ENCODE data around the gene PLXNC1. TPM values are rescaled to one million over a fixed set of nuclear protein-coding genes. Genes with fewer than 3 reads are reported as not detected.

PLXNC1 gene
- total and polyA plus RNA-seq, 9 of the 15 experiments (the other 6 are each of a cell fraction or from before 2014, with no cell fraction given): 0.08 to 0.87 (median 0.28) TPM

GRCh38 chr12:94200069-94200468 lies 51.7 kb downstream of the PLXNC1 start (continued):
- TF ChIP-seq ZBTB1 (CRISPR knock-in tag; IDR thresholded peaks at IDR 0.05; ENCODE audit: borderline replicate concordance, low read depth) (no peak), SREBF1 (IDR thresholded peaks at IDR 0.05; ENCODE audit: borderline replicate concordance, low read depth, low read length) (no peak)

- 0 out of 5 replicates have a peak, but pooled peaks cover 0 to 5% of the 10 kb centered on the region in 2 experiments for H3K27me3 ChIP-seq (ENCODE audit: control insufficient read depth in 2 of 2, insufficient read depth in 2 of 2, low read length in 2 of 2)
- intact Hi-C loops (cut with micrococcal nuclease) (no loop called here), in situ Hi-C loops (cut with MboI) (no loop called here)
- 29% methylated on average over 1 of the region's 1 CpG for WGBS (ENCODE audit: insufficient coverage, low coverage, missing lambda C conversion rate)
- no peaks in the 10 kb centered on the region for H3K36me3 ChIP-seq (ENCODE audit: control insufficient read depth, insufficient read depth, low read length)
- no peak overlapping the region for H2AFZ ChIP-seq (ENCODE audit: low read depth, low read length)
- H3K79me2 ChIP-seq (ENCODE audit: control insufficient read depth, insufficient read depth, low read length): no peaks in the 10 kb centered on the region
- DNase-seq (ENCODE audit: extremely low read depth in 1 of 4, low spot score in 3 of 4) (no peak), FAIRE-seq (no peak), ATAC-seq (no peak)
- H3K27ac ChIP-seq (ENCODE audit: extremely low read depth, low read depth, low read length): no peak overlapping the region
- H3K4me3 ChIP-seq: no peak overlapping the region
- no peak overlapping the region for H3K4me2 ChIP-seq (ENCODE audit: insufficient read depth, low read length)
- no peak overlapping the region for H3K9ac ChIP-seq (ENCODE audit: insufficient read depth in 1 of 2, low read depth in 2 of 2, low read length in 2 of 2)
- POLR2A ChIA-PET: interaction anchor here (0.5 to 1.4 kb wide), 2 partner anchors 16 to 52 kb away, joined by 3 to 4 read pairs; no protein-coding TSS in a partner anchor
- peaks cover 0 to 20% of the 10 kb centered on the region in 2 experiments; a peak in 2 of 5 replicates for H3K4me1 ChIP-seq (replicated peaks in 1 of 2; ENCODE audit: control insufficient read depth in 2 of 2, insufficient read depth in 2 of 2, low read length in 2 of 2)
- CTCF ChIA-PET (ENCODE audit: low intra/inter-chr PET ratio): no interaction called here
- no TSS peak for BruUV-seq (replicated peaks)
- TF ChIP-seq ARID1B (IDR thresholded peaks at IDR 0.05) (no peak), TAF7 (tag; IDR thresholded peaks at IDR 0.05) (no peak), RHOXF2B (CRISPR knock-in tag; conservative IDR thresholded peaks at IDR 0.05) (no peak), NCOA4 (IDR thresholded peaks at IDR 0.05; ENCODE audit: partially characterized antibody) (no peak), ZNF24 (IDR thresholded peaks at IDR 0.05) (no peak), ARHGAP35 (IDR thresholded peaks at IDR 0.05; ENCODE audit: partially characterized antibody) (no peak), LCOR (CRISPR knock-in tag; IDR thresholded peaks at IDR 0.05) (no peak), CGGBP1 (CRISPR knock-in tag; IDR thresholded peaks at IDR 0.05) (no peak), ARID3B (CRISPR knock-in tag; IDR thresholded peaks at IDR 0.05; ENCODE audit: borderline replicate concordance) (no peak), KDM5B (IDR thresholded peaks at IDR 0.05; ENCODE audit: insufficient replicate concordance, low read depth, low read length) (no peak), TRIM24 (IDR thresholded peaks at IDR 0.05) (no peak), POLR2G (IDR thresholded peaks at IDR 0.05; ENCODE audit: low read depth, low read length) (no peak), HDAC3 (IDR thresholded peaks at IDR 0.05; ENCODE audit: borderline replicate concordance, partially characterized antibody) (no peak), PHF21A (IDR thresholded peaks at IDR 0.05; ENCODE audit: borderline replicate concordance, low read depth) (no peak), FOXO4 (CRISPR knock-in tag; IDR thresholded peaks at IDR 0.05) (no peak), ETV1 (tag; conservative IDR thresholded peaks at IDR 0.05; ENCODE audit: low read depth) (no peak), TAL1 (IDR thresholded peaks at IDR 0.05) (no peak)
- no peaks in the 10 kb centered on the region for H3K9me1 ChIP-seq (ENCODE audit: control insufficient read depth, insufficient read depth, low read length)
- H4K20me1 ChIP-seq (replicated peaks; ENCODE audit: control insufficient read depth, insufficient read depth, low read length): no peaks in the 10 kb centered on the region
- no peaks in the 10 kb centered on the region for H3K9me3 ChIP-seq (replicated peaks; ENCODE audit: control insufficient read depth, insufficient read depth, low read depth, low read length)
Observed at GRCh38 chr12:94200695-94201094, 52.3 kb downstream of the PLXNC1 start.

All from K562 (cell line).